Calu3 (cell line): ENCODE results near the gene GJB5. TPM values are rescaled to one million over a fixed set of nuclear protein-coding genes. Genes with fewer than 3 reads are reported as not detected.

Source experiments
- BruUV-seq: library from RNA; stranded (reverse); fragments of 400-500 nt; replicated peaks from 2 replicates; lab custom pipeline; 2021; lab: Mats Ljungman, UMichigan
- CTCF ChIA-PET: fragments of 300-600 bp; sonication (Branson Sonifier 250); formaldehyde crosslinking; loops from one replicate; lab custom pipeline; 2022; ENCODE audit warnings: antibody characterized with exemption; lab: Charles Lee
- DNase-seq: peaks from one replicate; pipeline ENCODE4 v3.0.0; 2022
- H3K27ac Mint-ChIP-seq: one replicate; pipeline ENCODE4 v1.8.0; 2022; ENCODE audit warnings: mixed read lengths; ENCODE audit not compliant: unreplicated experiment
- H3K27me3 Mint-ChIP-seq: one replicate; pipeline ENCODE4 v1.8.0; 2022; ENCODE audit warnings: mixed read lengths; ENCODE audit not compliant: unreplicated experiment
- H3K36me3 Mint-ChIP-seq: one replicate; pipeline ENCODE4 v1.8.0; 2022; ENCODE audit warnings: mild to moderate bottlenecking, moderate library complexity, mixed read lengths; ENCODE audit not compliant: insufficient read depth, unreplicated experiment
- H3K4me1 Mint-ChIP-seq: one replicate; pipeline ENCODE4 v1.8.0; 2022; ENCODE audit warnings: mild to moderate bottlenecking, low read depth, mixed read lengths; ENCODE audit not compliant: unreplicated experiment
- H3K4me3 Mint-ChIP-seq: one replicate; pipeline ENCODE4 v1.8.0; 2022; ENCODE audit warnings: mild to moderate bottlenecking, low read depth, moderate library complexity, mixed read lengths; ENCODE audit not compliant: unreplicated experiment
- H3K9me3 Mint-ChIP-seq: one replicate; pipeline ENCODE4 v1.8.0; 2022; ENCODE audit warnings: low read depth, mixed read lengths; ENCODE audit not compliant: unreplicated experiment
- CTCF ChIP-seq: fragments of 200-600 bp; IDR thresholded peaks from one replicate; pipeline ENCODE4 v1.8.0; 2022; ENCODE audit warnings: antibody characterized with exemption; ENCODE audit not compliant: unreplicated experiment
- intact Hi-C: fragments of 100-400 bp; cut with micrococcal nuclease; formaldehyde crosslinking; loops from one replicate; pipeline ENCODE4 v1.10.0; 2022; ENCODE audit not compliant: unreplicated experiment
- total RNA-seq: library from RNA; stranded (reverse); gene quantifications from 2 replicates; pipeline ENCODE4 v1.2.3, GENCODE V29; 2022

The GJB5 gene
- total RNA-seq, 1 experiment from 2014 or later, result 1.1 TPM

GRCh38 chr1:34796990-34797389, 42.1 kb downstream of the GJB5 start:
- Mint-ChIP-seq H3K4me3 (no peak overlapping the region), H3K9me3 (no peaks in the 10 kb centered on the region), H3K36me3 (no peaks in the 10 kb centered on the region), H3K27ac (no peak overlapping the region), H3K4me1 (no peaks in the 10 kb centered on the region), H3K27me3 (peaks cover 34% of the 10 kb centered on the region)
- CTCF ChIA-PET, result interaction anchor here (0.6 kb wide), 2 partner anchors 37 to 525 kb away, joined by 3 to 5 read pairs; no protein-coding TSS in a partner anchor
- DNase-seq, result no peak
- BruUV-seq, result no TSS peak
- TF ChIP-seq CTCF, result no peak
- intact Hi-C loops, result no loop called here

DNA sequence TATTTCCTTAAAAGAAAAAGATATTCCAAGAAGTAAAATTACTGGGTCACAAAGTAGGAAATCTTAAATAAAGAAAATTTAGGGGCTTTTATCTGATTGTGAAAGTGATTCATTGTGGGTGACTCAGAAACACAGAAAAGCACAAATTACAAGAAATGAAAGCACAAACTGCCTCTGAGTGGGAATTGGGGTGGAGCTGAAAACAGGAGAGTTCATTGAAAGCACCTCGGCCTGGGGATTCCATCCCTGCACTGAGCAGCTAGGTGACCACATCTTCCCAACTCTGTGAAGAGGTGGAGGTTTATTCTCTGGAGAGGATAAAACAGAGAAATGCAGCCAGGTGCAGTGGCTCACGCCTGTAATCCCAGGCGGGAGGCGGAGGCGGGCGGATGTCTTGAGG, 45.4 kb downstream of the GJB5 start:
- DNase-seq, result no peak
- Mint-ChIP-seq H3K27me3 (peaks cover 34% of the 10 kb centered on the region), H3K36me3 (no peaks in the 10 kb centered on the region), H3K27ac (no peak overlapping the region), H3K4me3 (no peak overlapping the region), H3K4me1 (no peaks in the 10 kb centered on the region), H3K9me3 (no peaks in the 10 kb centered on the region)
- no TSS peak for BruUV-seq
- intact Hi-C loops, result no loop called here
- TF ChIP-seq CTCF, result no peak
- CTCF ChIA-PET, result no interaction called here

GRCh38 chr1:34803770-34804169, 48.9 kb downstream of the GJB5 start:
- Mint-ChIP-seq H3K9me3 (no peaks in the 10 kb centered on the region), H3K4me1 (peaks cover 19% of the 10 kb centered on the region), H3K4me3 (no peak overlapping the region), H3K27me3 (no peaks in the 10 kb centered on the region), H3K27ac (no peak overlapping the region), H3K36me3 (no peaks in the 10 kb centered on the region)
- intact Hi-C loops, result no loop called here
- BruUV-seq, result no TSS peak
- no peak for DNase-seq
- CTCF ChIA-PET, result no interaction called here
- no peak for TF ChIP-seq CTCF

- no peak for TF ChIP-seq CTCF
- intact Hi-C loops, result no loop called here
- H3K27me3 Mint-ChIP-seq, result no peaks in the 10 kb centered on the region
- no peaks in the 10 kb centered on the region for H3K36me3 Mint-ChIP-seq
- no peak overlapping the region for H3K27ac Mint-ChIP-seq
- DNase-seq, result no peak
- no peaks in the 10 kb centered on the region for H3K9me3 Mint-ChIP-seq
- no peak overlapping the region for H3K4me3 Mint-ChIP-seq
- CTCF ChIA-PET, result no interaction called here
- peaks cover 19% of the 10 kb centered on the region for H3K4me1 Mint-ChIP-seq
- BruUV-seq, result no TSS peak
Measured at GRCh38 chr1:34806396-34806795, 51.5 kb downstream of the GJB5 start.

Other genes with a start within 250 kb of the GJB5 start
- 2.5 and 2.6 TPM in 2 replicates for gene GJB4, start 4.7 kb downstream of the GJB5 start, total RNA-seq
- gene GJB3, start 26.2 kb downstream of the GJB5 start, total RNA-seq, result 23.1 and 23.5 TPM in 2 replicates
- not detected in 2 replicates for gene GJA4, start 38.0 kb downstream of the GJB5 start, total RNA-seq
- gene SMIM12, start 104.7 kb downstream of the GJB5 start, total RNA-seq, result 35.8 and 36.8 TPM in 2 replicates
- 1.0 and 1.1 TPM in 2 replicates for gene DLGAP3, start 174.6 kb downstream of the GJB5 start, total RNA-seq
- gene TMEM35B, start 230.3 kb downstream of the GJB5 start, total RNA-seq, result 22.6 and 27.6 TPM in 2 replicates